ENCODE measurements around the gene INTS11.

Gene INTS11

DNA sequence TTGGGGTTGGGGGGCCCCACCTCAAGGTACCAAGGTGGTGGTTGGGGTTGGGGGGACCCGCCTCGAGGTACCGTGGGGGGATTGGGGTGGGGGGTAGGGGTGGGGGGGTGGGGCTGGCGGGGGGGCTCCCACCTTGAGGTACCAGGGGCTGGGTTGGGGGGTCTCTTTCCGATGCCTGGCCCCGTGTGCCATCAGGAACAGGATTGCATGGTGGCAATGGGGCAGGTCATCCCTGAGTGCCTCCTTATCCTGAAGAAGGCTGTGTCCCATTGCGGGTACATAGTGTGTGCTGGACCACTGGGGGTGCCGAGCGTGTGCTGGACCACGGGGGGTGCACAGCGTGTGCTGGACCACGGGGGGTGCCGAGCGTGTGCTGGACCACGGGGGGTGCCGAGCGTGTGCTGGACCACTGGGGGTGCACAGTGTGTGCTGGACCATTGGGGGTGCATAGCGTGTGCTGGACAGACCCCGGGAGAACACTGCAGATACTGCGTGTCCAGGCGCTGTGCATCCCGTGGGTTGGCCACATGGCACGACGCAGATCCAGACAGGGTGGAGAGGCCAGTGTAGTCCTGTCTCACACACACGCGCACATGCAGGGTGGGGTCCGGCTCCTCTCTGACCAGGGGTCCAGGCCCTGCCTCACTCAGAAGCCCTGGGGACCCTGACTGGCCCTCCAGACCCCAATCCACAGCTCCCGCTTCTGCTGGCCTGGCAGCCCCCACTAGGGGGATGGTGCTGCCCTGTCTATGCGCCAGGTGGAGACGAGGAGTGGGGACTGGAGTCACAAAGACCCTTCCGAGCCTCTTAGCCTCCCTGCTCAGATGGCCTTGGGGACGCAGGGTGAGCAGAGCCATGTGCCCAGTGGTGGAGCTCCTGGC, 40.0 kb downstream of the INTS11 start:
- DNase-seq = no peak

DNA sequence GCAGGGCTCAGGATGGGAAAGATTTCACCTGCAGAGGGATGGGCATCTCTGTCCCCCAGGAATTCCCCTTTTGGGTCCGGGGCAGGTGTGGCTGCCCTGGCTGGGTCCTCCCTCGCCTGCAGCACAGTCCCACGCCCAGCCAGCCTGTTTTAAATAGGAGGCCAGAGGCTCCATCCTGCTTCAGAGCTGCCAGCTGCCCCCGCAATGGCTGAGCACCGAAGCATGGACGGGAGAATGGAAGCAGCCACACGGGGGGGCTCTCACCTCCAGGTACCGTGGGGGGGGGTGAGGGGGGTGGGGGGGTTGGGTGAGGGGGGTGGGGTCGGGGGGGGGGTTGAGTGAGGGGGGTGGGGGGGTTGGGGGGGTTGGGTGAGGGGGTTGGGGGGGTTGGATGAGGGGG, 40.6 kb downstream of the INTS11 start:
- DNase-seq = peak; percentile 35

DNA sequence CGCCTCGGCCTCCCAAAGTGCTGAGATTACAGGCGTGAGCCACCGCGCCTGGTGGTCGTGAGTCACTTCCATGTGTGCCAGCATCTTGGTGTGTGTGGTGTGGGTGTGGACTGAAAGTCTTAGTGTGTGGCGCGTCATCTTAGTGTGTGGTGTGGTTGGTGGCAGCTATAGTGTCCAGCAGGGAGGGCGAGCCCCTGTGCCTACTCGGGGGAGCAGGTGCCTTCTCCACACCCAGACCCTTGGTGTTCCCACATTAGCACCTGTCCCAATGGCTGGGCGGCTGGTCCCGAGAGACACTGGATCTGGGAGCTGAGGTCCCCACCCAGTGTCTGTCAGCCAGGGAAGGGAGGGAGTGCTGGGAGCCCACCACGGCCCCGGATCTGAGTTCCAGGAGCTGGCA, 41.5 kb downstream of the INTS11 start:
- peak; percentile 30 for DNase-seq

DNA sequence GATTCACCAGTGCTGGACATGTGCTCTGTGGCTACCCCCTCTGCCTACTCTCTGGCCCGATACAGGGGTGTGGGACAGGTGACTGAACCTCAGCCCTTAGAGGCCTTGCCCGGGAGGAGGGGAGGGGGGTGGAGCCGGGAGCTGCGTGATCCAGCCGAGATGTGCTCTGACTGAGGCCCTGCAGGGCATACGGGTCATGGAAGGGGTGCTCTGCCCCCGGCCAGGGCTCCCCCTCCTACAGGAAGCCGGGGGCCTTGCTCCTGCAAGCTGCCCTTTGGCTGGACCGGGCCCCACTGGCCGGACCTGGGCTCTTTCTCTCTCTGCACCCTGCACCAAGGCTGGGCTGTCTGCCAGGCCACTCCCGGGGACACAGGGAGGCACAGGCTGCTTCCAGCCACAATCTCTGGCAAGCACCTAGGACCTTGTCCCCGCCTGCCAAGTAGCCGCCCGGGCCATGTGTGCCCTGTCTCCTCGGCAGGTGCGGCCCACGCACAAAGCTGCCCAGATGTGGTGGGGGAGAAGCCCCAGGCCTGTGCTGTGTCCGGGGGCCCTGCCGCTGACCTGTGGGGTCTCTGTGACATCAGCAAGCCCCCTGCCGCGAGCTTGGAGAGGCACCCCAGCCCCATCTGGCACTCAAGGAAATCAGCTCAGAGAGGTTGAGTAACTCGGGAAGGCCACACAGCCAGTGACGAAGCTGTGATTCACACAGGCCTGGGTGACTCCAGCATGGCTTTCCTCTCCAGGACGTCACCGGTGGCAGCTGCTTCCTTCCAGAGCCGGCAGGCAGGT, 42.7 kb downstream of the INTS11 start:
- peak; percentile 65 for DNase-seq

DNA sequence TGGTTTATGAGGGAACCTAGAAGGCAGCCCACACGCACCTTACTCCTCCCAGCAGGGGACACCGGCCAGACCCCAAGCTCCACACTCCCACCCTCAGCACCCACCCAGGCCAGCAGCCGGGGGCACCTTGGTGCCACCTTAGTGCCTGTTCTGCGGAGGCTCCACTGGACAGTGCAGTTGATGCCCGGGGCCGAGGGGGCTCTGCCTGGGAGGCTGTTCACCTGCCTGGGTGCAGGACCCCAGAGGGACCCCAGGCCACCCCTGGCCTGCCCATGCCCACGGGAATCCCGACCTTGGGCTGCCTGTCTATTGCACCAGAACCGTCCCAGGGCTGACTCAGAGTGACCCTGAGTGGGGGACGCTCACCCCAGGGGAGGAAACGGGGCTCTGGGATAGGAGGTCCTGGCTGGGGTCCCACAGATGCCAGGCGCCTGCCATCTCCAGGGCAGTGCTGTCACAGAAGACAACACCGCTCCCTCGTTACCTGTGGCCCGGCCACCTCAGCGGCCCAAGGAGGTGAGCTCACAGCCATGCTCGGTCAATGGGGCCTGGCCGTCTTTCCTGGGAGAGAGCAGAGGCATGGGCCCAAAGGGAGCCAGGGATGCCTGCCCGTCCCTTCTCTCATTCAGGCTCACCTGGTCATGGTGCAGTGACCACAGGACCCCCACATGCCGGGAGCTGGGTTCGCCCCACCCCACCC, 43.5 kb downstream of the INTS11 start:
- no peak for DNase-seq

DNA sequence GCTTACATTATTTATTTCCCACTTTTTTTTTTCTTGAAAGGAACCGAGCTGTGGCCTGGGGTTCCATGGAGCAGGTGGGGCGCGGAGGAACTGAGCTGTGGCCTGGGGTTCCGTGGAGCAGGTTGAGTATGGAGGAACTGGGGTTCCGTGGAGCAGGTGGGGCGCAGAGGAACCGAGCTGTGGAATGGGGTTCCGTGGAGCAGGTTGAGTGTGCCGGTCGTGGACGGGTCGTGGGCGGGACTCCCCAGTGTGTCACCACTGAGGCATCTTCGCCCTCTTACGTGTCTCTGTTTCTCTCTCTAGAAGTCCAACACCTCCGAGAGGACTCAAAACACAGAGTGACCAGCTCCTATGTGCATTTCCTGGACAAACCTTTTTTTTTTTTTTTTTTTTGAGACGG, 45.4 kb downstream of the INTS11 start:
- DNase-seq = no peak

DNA sequence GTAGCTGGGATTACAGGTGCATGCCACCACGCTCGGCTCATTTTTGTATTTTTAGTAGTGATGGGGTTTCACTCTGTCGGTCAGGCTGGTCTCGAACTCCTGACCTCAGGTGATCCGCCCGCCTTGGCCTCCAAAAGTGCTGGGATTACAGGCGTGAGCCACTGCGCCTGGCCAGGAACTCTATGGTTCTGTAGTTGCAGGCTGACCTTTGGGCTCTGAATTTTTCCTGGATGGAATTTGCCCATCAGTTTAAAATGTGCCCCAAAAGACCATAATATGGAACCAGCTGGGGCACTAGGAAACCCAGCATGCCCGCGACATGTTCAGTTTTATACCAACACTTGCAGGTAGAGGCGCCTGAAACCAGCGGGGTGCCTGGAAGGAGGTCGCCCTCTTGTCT, 45.8 kb downstream of the INTS11 start:
- DNase-seq = no peak

DNA sequence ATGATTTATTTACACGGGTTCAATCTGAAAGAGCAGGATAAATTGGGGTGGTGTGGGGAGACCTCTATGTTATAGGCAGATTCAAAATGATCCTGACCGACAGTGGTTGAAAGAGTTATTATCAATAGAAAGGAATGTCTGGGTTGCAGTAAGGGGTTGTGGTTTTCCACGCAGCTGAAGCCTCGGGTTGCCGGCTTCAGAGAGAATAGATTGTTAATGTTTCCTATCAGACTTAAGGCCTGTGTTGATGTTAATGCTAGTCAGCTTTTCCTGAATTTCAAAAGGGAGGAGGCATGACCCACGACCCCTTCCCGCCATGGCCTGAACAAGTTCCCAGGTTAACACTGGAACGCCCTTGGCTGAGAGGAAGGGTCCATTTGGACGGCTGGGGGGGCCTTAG, 48.6 kb downstream of the INTS11 start:
- peak; percentile 26 for DNase-seq

DNA sequence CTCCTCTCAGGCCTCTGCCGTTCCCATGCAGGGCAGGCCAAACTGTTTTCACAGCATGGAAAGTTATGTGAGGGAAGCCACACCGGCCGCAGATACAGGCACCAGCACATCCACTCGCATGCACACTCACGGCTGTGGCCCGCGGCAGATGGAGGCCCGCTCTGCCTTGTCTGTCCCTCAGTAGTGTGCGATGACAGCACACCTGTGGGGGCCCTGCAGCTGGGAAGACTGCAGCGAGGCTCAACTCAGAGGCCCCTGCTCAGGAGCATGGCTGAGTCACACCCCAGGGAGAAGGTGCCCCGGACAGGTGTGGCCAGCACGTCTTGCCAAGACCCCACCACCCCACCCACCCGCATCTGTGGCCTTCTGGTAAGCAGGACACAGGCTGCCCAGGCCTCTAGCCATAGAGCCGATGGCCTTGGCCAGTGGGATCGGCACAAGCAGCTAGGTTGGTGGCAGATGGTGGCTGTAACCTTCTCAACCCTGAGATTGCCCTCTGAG, 49.5 kb downstream of the INTS11 start:
- DNase-seq = no peak

DNA sequence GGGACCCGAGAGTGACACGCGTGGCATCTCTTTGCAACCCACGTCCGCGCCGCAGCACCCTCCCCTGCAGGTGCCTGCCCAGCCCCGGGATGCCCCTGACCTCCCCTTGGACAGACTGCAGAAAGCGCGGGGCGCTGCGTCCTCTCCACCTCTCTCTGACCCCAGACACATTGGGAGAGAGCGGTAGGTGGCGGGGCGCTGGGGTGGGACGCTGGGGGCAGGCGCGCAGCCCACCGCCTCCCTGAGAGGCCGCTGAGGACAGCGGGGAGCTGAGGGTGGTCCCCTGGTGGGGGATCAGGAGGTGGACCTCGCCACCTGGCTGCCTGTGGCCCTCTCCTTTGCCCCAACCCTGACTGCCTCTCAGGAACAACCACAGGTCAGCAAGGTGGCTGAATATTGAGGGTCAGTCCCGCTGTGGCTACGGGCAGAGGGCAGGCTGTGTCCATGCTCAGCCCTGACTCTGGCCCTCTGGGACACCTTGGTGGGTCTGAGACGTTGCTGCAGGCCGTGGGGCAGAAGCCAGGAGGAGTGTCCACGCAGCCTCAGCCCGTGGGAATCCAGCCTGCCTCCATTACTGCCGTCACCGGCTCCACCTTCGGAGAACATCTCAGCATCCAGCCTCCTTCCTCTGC, 50.0 kb downstream of the INTS11 start:
- DNase-seq = no peak

DNA sequence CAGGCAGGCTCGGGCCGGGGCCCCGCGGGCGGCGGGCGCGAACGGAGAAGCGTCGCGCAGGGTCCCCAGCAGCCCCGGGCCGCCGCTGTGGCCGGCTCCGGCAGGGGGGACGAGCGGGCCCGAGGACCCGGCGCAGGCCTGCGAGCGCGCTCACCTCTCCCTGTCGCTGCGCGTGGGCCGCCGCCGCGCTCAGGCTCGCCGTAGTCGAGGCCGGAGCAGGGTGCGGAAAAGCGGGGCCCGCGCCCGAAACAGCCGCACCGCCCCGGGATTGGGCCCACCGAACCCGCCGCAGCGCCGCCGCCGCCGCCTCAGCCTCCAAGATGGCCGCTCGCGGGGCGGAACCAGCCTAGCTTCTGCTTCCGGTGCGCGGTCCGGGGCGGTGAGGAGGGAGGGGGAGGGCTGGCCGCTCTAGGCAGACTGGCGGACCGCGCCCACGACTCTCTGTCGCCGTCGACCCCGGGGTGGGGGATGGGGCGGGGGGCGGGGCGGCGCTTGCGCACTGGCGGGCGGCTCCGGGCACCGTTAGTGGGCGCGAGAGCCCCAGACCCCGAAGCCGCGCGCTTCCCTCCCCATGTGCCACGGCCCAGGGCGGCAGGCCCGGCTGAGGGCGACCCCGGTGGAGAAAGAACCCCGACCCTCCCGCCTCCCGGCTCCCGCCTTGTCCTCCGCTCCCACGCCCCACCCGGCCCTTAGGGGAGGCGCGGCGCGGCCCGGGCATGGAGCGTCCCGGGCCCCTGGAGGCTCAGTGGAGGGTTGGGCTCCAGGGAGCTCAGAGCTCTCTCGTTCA, 50.8 kb downstream of the INTS11 start, which contains the start of gene UBE2J2:
UBE2J2 (minus strand) TSS at position 343 of the 787 bp plus-strand sequence. CDS start 5,862 bp downstream, outside the sequence.
- peak; percentile 87 for DNase-seq

DNA sequence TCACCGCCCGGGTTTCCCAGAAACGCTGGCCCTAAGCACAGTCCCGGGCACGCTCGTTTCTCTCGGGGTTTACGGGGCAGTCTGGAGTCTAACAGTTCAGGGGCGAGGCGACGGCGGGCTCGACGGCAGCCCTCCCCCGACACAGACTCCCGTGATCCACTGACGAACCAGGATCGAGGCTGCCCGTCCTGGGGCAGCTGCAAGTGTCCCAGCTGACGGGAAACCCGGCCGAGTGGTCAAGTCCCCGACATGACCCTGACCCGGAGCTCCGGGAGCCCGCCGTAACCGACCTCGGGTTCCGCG, 51.3 kb downstream of the INTS11 start:
- DNase-seq = no peak

DNA sequence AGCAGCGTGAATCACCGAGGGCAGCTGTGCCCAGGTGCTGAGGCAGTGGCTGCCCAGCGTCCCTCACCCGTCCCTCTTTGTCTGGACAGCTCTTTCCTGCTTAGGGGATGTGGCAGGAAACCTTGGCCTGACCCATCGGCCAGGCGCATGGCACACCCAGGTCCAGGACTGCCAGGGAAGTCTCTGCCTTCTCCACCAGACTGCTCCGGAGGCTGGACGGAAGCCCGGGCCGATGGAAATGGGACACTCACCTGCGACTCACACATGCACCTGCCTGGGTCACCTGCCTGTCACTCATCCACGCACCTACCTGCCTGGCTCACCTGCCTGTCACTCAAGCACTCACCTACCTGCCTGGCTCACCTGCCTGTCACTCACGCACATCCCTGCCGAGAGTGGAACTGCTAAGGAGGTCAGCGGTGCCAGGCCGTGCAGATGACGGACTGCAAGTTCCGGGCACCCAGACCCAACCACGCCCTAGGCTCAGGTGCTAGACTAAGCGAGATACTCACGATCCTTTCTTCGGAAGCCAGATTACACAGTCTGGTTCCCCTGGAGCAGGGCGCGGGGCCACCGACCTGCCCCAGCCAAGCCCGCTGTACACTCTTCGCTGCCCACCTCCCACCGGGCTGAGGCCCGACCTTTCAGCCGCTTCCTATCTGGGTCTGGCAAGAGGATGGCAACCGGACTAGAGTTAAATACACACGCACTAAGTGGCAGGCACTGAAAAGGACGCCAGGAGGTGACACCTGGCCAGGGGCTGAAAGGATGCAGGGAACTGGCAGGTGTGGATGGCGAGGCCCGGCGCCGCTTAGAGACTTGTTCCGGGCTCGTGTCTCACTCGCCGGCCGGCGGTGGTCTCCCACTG, 51.9 kb downstream of the INTS11 start:
- DNase-seq = no peak

DNA sequence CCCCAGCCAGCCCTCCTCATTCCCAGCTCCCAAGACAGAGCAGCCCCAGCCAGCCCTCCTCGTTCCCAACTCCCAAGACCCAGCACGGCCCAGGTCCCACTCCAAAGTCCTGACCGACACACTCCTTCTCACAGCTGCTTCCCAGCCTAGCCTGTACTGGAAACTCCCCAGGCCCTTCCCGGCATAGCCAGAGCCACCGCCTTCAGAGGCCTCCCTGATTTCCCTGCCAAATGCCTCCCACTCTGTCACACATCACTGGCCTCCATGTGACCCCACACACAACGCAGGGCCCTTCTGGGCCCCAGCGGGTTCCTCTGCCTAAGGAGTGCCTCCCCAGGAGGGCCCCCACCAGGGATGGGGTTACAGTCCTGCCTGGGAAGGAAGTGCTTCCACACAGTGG, 53.6 kb downstream of the INTS11 start:
- no peak for DNase-seq

DNA sequence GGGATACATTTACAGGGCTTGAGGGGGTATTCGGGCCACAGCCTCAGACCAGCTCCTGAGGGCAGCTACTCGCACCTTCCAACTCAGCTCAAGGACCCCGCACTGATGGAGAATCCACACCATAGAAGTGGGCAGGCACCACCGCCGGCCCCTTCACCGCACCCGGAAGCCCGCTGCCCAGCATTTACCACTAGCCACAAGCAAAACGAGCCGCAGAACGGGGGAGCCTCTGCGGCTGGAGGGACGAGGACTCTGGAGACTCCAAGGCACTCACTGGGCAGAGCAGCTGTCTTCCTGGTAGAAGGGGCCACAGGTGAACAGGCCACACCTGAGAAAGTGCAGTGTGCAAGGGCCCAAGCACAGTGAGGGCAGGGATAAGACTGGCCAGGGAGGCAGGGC, 56.2 kb downstream of the INTS11 start:
- no peak for DNase-seq

DNA sequence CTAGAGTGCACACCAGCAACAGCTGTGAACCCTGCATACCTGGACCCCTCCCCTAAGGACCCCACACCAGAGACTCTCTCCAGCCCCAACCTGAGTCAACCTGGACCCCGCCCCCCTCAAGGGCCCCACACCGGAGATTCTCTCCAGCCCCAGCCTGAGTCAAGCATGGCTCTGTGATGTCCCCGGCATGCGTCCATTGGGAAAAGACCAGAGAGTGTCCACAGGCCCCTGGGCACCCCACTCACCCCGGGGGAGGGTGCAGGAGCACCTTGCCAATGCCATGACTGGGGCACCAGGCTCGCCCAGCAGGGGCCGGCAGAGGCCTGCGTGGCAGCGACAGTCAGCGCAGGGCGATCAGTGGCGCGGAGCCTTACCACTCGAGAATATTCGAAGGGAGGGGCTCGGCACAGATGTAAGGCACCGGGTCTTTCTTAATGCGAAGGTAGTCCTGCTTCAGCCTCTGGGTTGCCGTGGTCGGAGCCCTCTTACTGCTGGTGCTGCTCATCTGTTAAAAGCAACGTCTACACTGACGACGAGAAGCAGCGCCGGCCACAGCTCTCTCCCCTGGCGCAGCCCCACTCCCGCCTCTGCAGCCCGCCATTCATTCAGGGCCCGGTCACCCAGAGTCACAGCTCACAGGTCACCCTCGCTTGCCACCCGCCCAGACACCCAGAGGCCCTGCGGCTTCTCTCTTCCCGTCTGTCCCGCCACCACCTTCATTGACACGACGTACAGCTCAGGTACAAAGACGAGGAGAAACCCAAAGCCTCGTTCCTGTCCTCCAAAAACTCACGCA, 56.8 kb downstream of the INTS11 start:
- no peak for DNase-seq

DNA sequence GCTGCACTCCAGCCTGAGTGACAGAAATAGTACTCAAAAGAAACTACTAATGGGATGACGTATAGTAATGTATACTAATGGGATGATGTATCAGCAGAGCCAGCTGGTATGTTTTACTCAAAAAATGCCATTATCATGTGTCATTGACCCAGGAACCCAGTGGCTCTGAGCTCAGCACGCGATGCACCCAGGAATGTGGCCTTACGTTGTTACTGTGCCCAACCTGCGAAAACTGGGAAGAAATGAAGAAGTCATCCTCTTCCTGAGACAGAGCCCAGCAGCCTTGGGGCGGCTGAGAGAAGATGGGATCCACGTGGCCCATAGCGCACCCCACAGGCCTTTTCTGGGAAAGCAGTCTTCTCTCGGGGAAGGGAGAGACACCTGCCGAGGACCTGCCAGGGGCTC, 59.6 kb downstream of the INTS11 start:
- peak; percentile 100 for DNase-seq

DNA sequence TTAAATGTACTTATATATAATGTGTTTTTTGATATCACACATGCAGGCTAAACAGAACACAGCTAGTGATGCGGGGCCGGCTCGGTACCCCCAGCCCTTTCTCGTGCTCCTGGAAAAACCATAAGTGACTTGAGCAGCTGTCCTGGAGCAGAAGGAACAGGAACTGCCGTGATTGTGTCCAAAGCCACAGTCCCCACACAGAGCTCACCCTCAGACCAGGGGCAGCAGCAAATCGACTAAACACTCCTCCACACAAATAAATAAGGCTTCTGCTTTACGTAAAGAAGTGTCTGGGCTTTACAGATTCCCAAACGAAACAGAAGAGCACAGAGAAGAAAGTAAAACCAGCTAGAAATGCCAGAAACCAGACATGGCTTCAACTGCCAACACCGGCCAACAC, 60.4 kb downstream of the INTS11 start:
- DNase-seq = no peak

DNA sequence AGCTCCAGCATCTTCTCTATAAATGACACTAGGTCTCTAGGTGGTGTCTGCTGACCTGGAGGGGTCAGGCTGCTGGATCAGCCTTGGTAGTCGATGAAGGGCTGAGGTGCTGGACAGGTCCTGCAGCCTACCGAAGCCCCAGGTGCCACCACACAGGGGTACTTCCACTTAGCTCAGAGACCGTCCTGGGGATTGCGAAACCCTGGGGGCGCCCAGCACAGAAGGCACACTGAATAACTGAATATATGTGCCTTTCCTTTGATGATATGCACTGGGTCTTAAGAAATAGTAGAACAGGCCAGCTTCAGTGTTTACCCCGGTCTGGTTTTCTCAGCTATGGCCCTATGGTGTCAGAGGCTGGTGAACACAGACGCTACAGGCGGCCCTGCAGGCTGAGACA, 61.7 kb downstream of the INTS11 start:
- DNase-seq = no peak

DNA sequence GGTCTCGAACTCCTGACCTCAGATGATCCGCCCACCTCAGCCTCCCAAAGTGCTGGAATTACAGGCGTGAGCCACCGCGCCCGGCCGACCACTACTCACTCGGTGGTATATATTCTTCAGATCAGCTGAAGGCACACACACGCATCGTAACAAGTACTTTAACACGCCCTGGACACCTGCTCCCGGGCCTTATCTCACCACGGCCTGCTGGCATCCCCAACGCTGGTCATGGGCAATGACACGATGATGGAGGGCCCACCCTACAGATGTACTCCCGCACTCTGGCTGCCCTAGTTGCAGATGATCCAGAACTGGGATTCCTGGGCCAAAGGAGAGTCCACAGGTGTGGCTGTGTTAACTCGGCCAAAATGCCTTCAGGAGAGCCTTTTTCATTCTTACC, 62.4 kb downstream of the INTS11 start:
- no peak for DNase-seq
